Neural progenitor cell (in vitro differentiated cells): ENCODE data around the gene DHRS13.

Experiments
- EZH2 ChIP-seq: fragments of 200-600 bp; sonication (generic); IDR thresholded peaks from 2 replicates; pipeline ENCODE4 v1.6.1; 2017; ENCODE audit warnings: antibody characterized with exemption, mild to moderate bottlenecking, moderate library complexity
- EZH2phosphoT487 ChIP-seq: fragments of 200-600 bp; sonication (generic); IDR thresholded peaks from 2 replicates; pipeline ENCODE4 v1.6.1; 2017; ENCODE audit warnings: antibody characterized with exemption
- TF ChIP-seq, protein P1 (sequence below): fragments of 200-600 bp; sonication (generic); IDR thresholded peaks from 2 replicates; pipeline ENCODE4 v1.5.1; 2017; ENCODE audit warnings: antibody characterized with exemption, mild to moderate bottlenecking

DNA sequence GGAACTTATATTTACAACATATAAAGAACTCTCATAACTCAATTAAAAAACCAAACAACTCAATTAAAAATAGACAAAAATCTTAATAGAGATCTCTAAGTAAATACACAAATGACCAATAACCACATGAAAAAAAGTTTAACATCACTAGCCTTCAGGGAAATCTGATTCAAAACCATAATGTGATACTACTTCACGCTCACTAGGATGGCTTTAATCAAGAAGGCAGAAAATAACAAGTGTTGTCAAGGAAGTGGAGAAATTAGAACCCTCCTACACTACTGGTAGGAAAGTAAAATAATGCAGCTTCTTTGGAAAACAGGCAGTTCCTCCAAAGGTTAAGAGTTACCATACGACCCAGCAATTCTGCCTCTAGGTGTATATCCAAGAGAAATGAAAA lies 40.0 kb upstream of the DHRS13 start:
- TF ChIP-seq EZH2phosphoT487 (no peak), EZH2 (no peak)
- TF ChIP-seq, protein P1, sequence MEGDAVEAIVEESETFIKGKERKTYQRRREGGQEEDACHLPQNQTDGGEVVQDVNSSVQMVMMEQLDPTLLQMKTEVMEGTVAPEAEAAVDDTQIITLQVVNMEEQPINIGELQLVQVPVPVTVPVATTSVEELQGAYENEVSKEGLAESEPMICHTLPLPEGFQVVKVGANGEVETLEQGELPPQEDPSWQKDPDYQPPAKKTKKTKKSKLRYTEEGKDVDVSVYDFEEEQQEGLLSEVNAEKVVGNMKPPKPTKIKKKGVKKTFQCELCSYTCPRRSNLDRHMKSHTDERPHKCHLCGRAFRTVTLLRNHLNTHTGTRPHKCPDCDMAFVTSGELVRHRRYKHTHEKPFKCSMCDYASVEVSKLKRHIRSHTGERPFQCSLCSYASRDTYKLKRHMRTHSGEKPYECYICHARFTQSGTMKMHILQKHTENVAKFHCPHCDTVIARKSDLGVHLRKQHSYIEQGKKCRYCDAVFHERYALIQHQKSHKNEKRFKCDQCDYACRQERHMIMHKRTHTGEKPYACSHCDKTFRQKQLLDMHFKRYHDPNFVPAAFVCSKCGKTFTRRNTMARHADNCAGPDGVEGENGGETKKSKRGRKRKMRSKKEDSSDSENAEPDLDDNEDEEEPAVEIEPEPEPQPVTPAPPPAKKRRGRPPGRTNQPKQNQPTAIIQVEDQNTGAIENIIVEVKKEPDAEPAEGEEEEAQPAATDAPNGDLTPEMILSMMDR = no peak
